Ovary (tissue), 3 donors: ENCODE data around the gene TPD52L1.

ENCODE experiments used
- CTCF ChIP-seq, 3 donors: fragments of 450-650 bp in 2 of 3; fragments of 200-600 bp in 1 of 3; IDR thresholded peaks; one replicate each; pipeline versions ENCODE4 v1.5.1 to v1.8.0; 2016 to 2022; ENCODE audit warnings: antibody characterized with exemption in 3 of 3, mild to moderate bottlenecking in 1 of 3
- POLR2A ChIP-seq: fragments of 450-650 bp; IDR thresholded peaks from one replicate; pipeline ENCODE4 v1.6.1; 2017; ENCODE audit warnings: antibody characterized with exemption, mild to moderate bottlenecking, moderate library complexity
- donor health status: DM: no; HTN: no; CAD: no.

- no peak for TF ChIP-seq POLR2A
- TF ChIP-seq CTCF (IDR thresholded peaks at IDR 0.05) = no peak
These were observed 16.8 kb downstream of the TPD52L1 start for GRCh38 chr6:125170376-125170775.
